NT2/D1 (cell line): ENCODE measurements around the gene TTYH3.

ENCODE experiments used
- DNase-seq: peaks from one replicate; pipeline ENCODE4 v3.0.0-alpha.2; 2011; ENCODE audit warnings: low read depth, low spot score
- H3K27me3 ChIP-seq: 2 replicates; pipeline ENCODE4 v1.6.0; 2011; ENCODE audit warnings: mild to moderate bottlenecking; ENCODE audit not compliant: insufficient read length, insufficient read depth
- H3K36me3 ChIP-seq: 2 replicates; pipeline ENCODE4 v1.6.1; 2011; ENCODE audit warnings: mild to moderate bottlenecking, low read length, mixed read lengths; ENCODE audit not compliant: insufficient read depth, insufficient read length
- H3K4me1 ChIP-seq: 2 replicates; pipeline ENCODE4 v1.5.1; 2011; ENCODE audit not compliant: insufficient read depth, insufficient read length
- H3K4me3 ChIP-seq: 2 replicates; pipeline ENCODE4 v1.5.1; 2011; ENCODE audit warnings: low read depth; ENCODE audit not compliant: insufficient read length
- H3K9ac ChIP-seq: 2 replicates; pipeline ENCODE4 v1.6.0; 2011; ENCODE audit warnings: low read depth; ENCODE audit not compliant: insufficient read length
- H3K9me3 ChIP-seq: 2 replicates; pipeline ENCODE4 v1.5.1; 2011; ENCODE audit warnings: mild to moderate bottlenecking, low read length; ENCODE audit not compliant: insufficient read depth
- SUZ12 ChIP-seq: IDR thresholded peaks from 2 replicates; pipeline ENCODE4 v1.6.1; 2011; ENCODE audit not compliant: insufficient read length, insufficient read depth; ENCODE audit errors: extremely low read depth
- YY1 ChIP-seq: IDR thresholded peaks from 2 replicates; pipeline ENCODE4 v1.6.1; 2011; ENCODE audit not compliant: insufficient read length, insufficient read depth
- ZNF274 ChIP-seq: IDR thresholded peaks from 2 replicates; pipeline ENCODE4 v1.6.1; 2011; ENCODE audit warnings: mild to moderate bottlenecking, low read depth, low read length

Gene TTYH3

GRCh38 chr7:2710901-2711551 is 79.2 kb downstream of the TTYH3 start:
- Histone ChIP-seq H3K36me3 (no peaks in the 10 kb centered on the region), H3K9me3 (no peaks in the 10 kb centered on the region; the same call in 1 of the 2 replicates), H3K9ac (no peak overlapping the region), H3K27me3 (peaks cover 6% of the 10 kb centered on the region), H3K4me3 (no peak overlapping the region), H3K4me1 (peaks cover 36% of the 10 kb centered on the region)
- no peak for DNase-seq
- TF ChIP-seq YY1 (no peak), SUZ12 (no peak), ZNF274 (no peak)

- Histone ChIP-seq H3K9me3 (no peaks in the 10 kb centered on the region; the same call in 1 of the 2 replicates), H3K4me1 (peaks cover 36% of the 10 kb centered on the region), H3K36me3 (no peaks in the 10 kb centered on the region), H3K27me3 (peaks cover 6% of the 10 kb centered on the region), H3K9ac (peak overlapping the region; percentile 21), H3K4me3 (no peak overlapping the region)
- TF ChIP-seq YY1 (no peak), SUZ12 (no peak), ZNF274 (no peak)
- DNase-seq: no peak
These were observed 80.3 kb downstream of the TTYH3 start for GRCh38 chr7:2711895-2712675.

- Histone ChIP-seq H3K9ac (peak overlapping the region; percentile 27), H3K27me3 (peaks cover 5% of the 10 kb centered on the region), H3K9me3 (no peaks in the 10 kb centered on the region; the same call in 1 of the 2 replicates), H3K4me1 (peaks cover 36% of the 10 kb centered on the region), H3K36me3 (no peaks in the 10 kb centered on the region), H3K4me3 (no peak overlapping the region)
- DNase-seq: no peak
- no peak for TF ChIP-seq SUZ12
- no peak for TF ChIP-seq ZNF274
- no peak for TF ChIP-seq YY1
These were observed 81.6 kb downstream of the TTYH3 start for GRCh38 chr7:2713370-2713769.

GRCh38 chr7:2713978-2714377 is 82.2 kb downstream of the TTYH3 start:
- no peak for DNase-seq
- H3K9me3 ChIP-seq: no peaks in the 10 kb centered on the region; the same call in 1 of the 2 replicates
- no peak for TF ChIP-seq YY1
- TF ChIP-seq SUZ12: no peak
- no peak for TF ChIP-seq ZNF274
- peaks cover 35% of the 10 kb centered on the region for H3K4me1 ChIP-seq
- no peak overlapping the region for H3K4me3 ChIP-seq
- H3K27me3 ChIP-seq: no peaks in the 10 kb centered on the region
- H3K9ac ChIP-seq: no peak overlapping the region
- no peaks in the 10 kb centered on the region for H3K36me3 ChIP-seq
